BLaER1 treated with 17β-estradiol and CSF1 and Interleukin-3, amounts not matched to agents 10 nM and 100 nM (cell line): ENCODE measurements around the gene TSSK3.
"Not testable (repeated sequence)": the region's sequence is repeated elsewhere in the genome, so short reads cannot be mapped to it uniquely, and the experiment has no call there.

Experiments used
- H3K27ac ChIP-seq, 11 experiments: shearing (Covaris generic); formaldehyde crosslinking; 2 replicates each; pipeline ENCODE4 v1.8.1; 2022
- H3K27me3 ChIP-seq, 11 experiments: shearing (Covaris generic); formaldehyde crosslinking; 2 replicates each; pipeline ENCODE4 v1.8.1; 2022
- H3K36me3 ChIP-seq, 11 experiments: shearing (Covaris generic); formaldehyde crosslinking; 2 replicates each; pipeline ENCODE4 v1.8.1; 2022
- H3K4me1 ChIP-seq, 10 experiments: shearing (Covaris generic); formaldehyde crosslinking; 2 replicates each; pipeline ENCODE4 v1.8.1; 2022
- H3K4me2 ChIP-seq, 11 experiments: shearing (Covaris generic); formaldehyde crosslinking; 2 replicates each; pipeline ENCODE4 v1.8.1; 2022
- H3K4me3 ChIP-seq, 10 experiments: shearing (Covaris generic); formaldehyde crosslinking; 2 replicates each; pipeline ENCODE4 v1.8.1; 2022
- H3K9ac ChIP-seq, 11 experiments: shearing (Covaris generic); formaldehyde crosslinking; 2 replicates each; pipeline ENCODE4 v1.8.1; 2022
- H3K9me3 ChIP-seq, 11 experiments: shearing (Covaris generic); formaldehyde crosslinking; replicated peaks in 1 of 11; 2 replicates each; pipeline ENCODE4 v1.8.1; 2022
- H4K20me1 ChIP-seq, 11 experiments: shearing (Covaris generic); formaldehyde crosslinking; 2 replicates each; pipeline ENCODE4 v1.8.1; 2022
- Cebpa-rat ChIP-seq, 11 experiments: shearing (Covaris generic); IDR thresholded peaks; 2 replicates each; pipeline ENCODE4 v1.8.1; 2022

The TSSK3 gene

DNA sequence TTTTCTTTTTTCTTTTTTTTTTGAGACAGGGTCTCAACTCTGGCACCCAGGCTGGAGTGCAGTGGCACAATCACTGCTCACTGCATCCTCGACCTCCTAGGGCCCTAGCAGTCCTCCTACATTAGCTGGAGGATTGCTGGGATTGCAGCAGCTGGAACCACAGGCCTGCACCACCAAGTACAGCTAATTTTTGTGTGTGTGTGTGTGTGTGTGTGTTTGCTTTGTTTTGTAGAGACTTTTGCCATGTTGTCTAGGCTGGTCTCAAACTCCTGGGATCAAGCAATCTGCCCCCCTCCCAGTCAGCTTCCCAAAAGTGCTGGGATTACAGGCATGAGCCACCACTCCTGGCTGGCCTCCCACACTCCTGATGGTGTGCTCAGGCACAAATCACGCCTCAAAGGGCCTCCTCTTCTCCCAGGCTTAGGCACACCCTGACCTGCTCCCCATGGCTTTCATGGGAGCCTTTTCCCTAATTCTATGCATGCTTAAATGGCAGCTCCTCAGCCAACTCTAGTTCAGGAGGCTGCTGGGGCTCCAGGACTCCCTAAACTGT lies 9.4 kb upstream of the TSSK3 start:
- Histone ChIP-seq H3K4me3 (peak overlapping the region in 4 of 10 experiments; percentile 37 to 76 (median 67); a peak in 8 of 20 replicates), H3K27ac (peak overlapping the region in 2 of 11 experiments; percentile 19 to 26; a peak in 3 of 22 replicates), H3K36me3 (no peaks in the 10 kb centered on the region; a peak in 1 of 22 replicates), H3K9me3 (peaks cover 0 to 8% (median 3%) of the 10 kb centered on the region in 11 experiments; a peak in 8 of 22 replicates), H3K27me3 (no peaks in the 10 kb centered on the region), H3K4me2 (peak overlapping the region; percentile 91 to 100 (median 99)), H4K20me1 (peaks cover 0 to 8% (median 0%) of the 10 kb centered on the region in 11 experiments; a peak in 1 of 22 replicates), H3K4me1 (peaks cover 57 to 67% (median 61%) of the 10 kb centered on the region in 10 experiments), H3K9ac (peak overlapping the region in 10 of 11 experiments; percentile 83 to 97 (median 92); a peak in 17 of 22 replicates)
- TF ChIP-seq Cebpa-rat (IDR thresholded peaks at IDR 0.05): no peak

DNA sequence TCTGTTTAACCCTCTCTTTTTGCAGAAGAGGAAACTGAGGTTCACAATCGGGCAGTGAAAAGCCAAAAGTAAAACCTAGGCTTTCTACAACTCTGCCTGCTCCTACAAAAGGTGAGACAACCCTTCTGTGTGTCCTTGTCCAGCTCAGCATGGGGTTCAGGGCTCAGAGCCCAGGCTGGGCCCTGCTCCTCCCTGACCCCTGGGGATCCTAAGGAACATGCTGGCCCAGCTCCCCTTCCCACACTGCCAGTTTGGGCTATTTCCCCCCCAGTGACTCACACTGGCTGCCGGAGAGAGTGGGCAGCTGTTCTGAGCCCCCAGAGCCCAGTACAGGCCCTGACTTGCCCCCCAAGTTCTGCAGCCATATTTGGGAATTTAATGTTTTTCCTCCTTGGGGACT lies 8.9 kb upstream of the TSSK3 start:
- H3K36me3 ChIP-seq: no peaks in the 10 kb centered on the region; a peak in 1 of 22 replicates
- peaks cover 0 to 8% (median 3%) of the 10 kb centered on the region in 11 experiments; a peak in 8 of 22 replicates for H3K9me3 ChIP-seq
- peak overlapping the region in 10 of 11 experiments; percentile 3 to 97 (median 92); a peak in 15 of 22 replicates for H3K9ac ChIP-seq
- peaks cover 52 to 61% (median 56%) of the 10 kb centered on the region in 10 experiments for H3K4me1 ChIP-seq
- no peaks in the 10 kb centered on the region for H3K27me3 ChIP-seq
- H4K20me1 ChIP-seq: peaks cover 0 to 13% (median 0%) of the 10 kb centered on the region in 11 experiments; a peak in 1 of 22 replicates
- peak overlapping the region in 3 of 11 experiments; percentile 19 to 30 (median 26); a peak in 4 of 22 replicates for H3K27ac ChIP-seq
- peak overlapping the region in 2 of 10 experiments; percentile 17 to 37; a peak in 2 of 20 replicates for H3K4me3 ChIP-seq
- no peak for TF ChIP-seq Cebpa-rat (IDR thresholded peaks at IDR 0.05)
- peak overlapping the region; percentile 91 to 100 (median 99) for H3K4me2 ChIP-seq

DNA sequence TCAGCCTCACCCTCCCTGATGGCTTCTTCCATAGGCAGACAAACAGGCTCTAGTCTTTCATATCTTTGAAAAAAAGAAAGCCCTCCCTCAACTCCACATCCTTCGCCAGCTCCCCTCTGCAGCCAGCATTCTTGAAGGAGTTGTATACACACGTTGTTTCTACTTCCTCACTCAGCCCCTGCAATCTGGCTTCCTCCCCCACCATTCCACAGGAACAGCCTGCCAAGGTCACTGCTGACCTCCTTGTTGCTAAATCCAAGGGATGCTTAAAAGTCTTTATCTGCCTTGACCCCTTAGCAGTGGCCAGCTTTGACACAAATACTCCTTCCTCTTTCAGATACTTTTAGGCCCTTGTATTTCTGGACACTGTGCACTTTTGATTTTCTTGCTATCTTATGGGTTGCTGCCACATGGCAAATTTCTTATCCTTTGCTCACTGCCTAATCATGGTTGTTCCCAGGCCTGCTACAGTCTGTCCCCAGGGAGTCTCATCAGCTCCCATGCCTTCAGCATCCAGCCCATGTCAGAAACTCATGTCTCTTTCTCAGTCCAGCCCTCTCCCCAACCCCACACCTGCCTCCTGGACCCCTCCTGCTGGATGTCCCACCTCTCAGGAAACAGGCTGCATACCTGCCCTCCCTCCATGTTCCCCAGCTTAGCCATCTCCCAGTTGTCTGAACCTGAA lies 8.3 kb upstream of the TSSK3 start:
- H3K4me2 ChIP-seq: peak overlapping the region; percentile 91 to 100 (median 99)
- peak overlapping the region in 3 of 11 experiments; percentile 19 to 30 (median 26); a peak in 3 of 22 replicates for H3K27ac ChIP-seq
- TF ChIP-seq Cebpa-rat (IDR thresholded peaks at IDR 0.05): no peak

DNA sequence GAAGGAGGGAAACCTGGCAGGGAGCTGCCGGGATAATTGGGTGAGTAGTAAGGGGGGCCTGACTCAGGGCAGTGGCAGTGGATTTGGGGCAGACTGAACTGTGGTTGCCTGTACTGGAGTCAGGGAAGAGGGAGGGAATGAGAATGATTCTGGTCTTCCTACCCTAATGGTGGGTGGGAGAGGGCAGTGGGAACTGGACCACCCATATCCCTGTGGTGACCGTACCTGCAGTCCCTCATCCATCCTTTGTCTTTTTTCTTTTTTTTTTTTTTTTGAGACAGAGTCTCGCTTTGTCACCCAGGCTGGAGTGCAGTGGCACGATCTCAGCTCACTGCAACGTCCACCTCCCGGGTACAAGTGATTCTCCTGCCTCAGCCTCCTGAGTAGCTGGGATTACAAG lies 6.6 kb upstream of the TSSK3 start:
- H3K4me2 ChIP-seq, H3K9ac ChIP-seq, H3K27ac ChIP-seq, H3K9me3 ChIP-seq, H3K4me3 ChIP-seq, H3K36me3 ChIP-seq, H4K20me1 ChIP-seq, H3K27me3 ChIP-seq: not testable (repeated sequence)
- H3K4me1 ChIP-seq: peaks cover 42 to 57% (median 50%) of the 10 kb centered on the region in 10 experiments

More for the DNA sequence above, 8.3 kb upstream of the TSSK3 start:
- Histone ChIP-seq H3K27me3 (no peaks in the 10 kb centered on the region), H3K4me3 (no peak overlapping the region), H3K9ac (peak overlapping the region in 6 of 11 experiments; percentile 2 to 97 (median 91); a peak in 6 of 22 replicates), H3K4me1 (peaks cover 46 to 58% (median 51%) of the 10 kb centered on the region in 10 experiments), H3K36me3 (no peaks in the 10 kb centered on the region; a peak in 1 of 22 replicates), H3K9me3 (peaks cover 0 to 8% (median 3%) of the 10 kb centered on the region in 11 experiments; a peak in 8 of 22 replicates), H4K20me1 (0 out of 22 replicates have a peak, but pooled peaks cover 0 to 8% (median 0%) of the 10 kb centered on the region in 11 experiments)

DNA sequence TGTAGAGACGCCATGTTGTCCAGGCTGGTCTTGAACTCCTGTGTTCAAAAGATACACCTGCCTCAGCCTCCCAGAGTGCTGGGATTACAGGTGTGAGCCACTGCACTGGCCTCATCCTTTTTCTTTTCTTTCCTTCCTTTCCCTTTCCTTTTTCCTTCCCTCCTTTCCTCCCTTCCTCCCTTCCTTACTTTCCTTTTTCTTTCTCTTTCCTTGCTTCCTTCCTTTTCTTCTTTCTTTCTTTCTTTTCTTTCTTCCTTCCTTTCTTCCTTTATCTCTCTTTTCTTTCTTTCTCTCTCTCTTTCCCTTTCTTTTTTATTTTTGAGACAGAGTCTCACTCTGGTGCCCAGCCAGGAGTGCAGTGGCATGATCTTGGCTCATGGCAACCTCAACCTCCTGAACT lies 5.9 kb upstream of the TSSK3 start:
- no peaks in the 10 kb centered on the region for H3K9me3 ChIP-seq
- H4K20me1 ChIP-seq: peaks cover 0 to 15% (median 0%) of the 10 kb centered on the region in 11 experiments; a peak in 6 of 22 replicates
- no peak overlapping the region for H3K9ac ChIP-seq
- H3K4me1 ChIP-seq: peaks cover 46 to 62% (median 55%) of the 10 kb centered on the region in 10 experiments
- H3K27me3 ChIP-seq: peaks cover 0 to 12% (median 8%) of the 10 kb centered on the region in 11 experiments; a peak in 20 of 22 replicates
- H3K27ac ChIP-seq: no peak overlapping the region
- no peak overlapping the region for H3K4me2 ChIP-seq
- no peaks in the 10 kb centered on the region; a peak in 1 of 22 replicates for H3K36me3 ChIP-seq
- H3K4me3 ChIP-seq: no peak overlapping the region
- TF ChIP-seq Cebpa-rat (IDR thresholded peaks at IDR 0.05): no peak

DNA sequence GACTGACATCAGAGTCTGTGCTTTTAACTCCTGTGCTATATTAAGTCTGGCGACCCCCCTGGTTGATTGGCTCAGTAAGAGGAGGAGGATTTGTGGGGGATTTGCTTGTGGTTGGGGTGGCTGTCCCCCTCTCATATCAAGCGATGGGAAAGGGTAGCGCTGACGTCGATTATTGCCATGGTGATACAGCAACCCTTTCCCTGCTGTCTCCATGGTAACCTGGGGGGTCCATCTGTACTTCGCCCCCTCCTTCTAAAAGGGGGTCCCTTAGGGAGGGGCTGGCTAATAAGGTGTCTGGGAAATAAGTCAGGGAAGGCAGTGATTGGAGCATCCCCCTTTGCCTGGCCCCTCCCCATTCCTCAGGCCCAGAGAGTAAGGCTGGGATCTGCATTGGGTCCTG lies 4.7 kb upstream of the TSSK3 start:
- Histone ChIP-seq H3K4me2 (no peak overlapping the region), H4K20me1 (peaks cover 6 to 26% (median 9%) of the 10 kb centered on the region in 11 experiments; a peak in 15 of 22 replicates)
- no peak for TF ChIP-seq Cebpa-rat (IDR thresholded peaks at IDR 0.05)

DNA sequence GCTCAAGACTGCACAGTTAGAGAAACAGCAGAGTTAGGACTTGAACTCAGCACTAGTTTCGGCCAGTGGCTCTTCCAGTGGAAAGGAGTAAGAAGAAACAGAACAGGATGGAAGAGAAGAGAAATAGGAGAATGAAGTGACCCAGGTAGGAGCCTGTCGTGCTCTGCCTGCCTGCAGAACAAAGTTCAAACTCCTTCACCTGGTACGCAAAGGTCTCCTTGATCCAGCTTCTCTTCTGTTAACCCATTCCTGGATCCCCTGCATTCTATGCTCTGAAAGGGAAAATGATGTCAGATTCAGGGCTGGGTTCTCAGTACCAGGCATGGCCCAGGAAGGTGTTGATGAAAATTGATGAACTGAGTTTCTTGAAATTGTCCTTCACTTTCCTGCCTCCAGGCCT lies 3.9 kb upstream of the TSSK3 start:
- H3K27me3 ChIP-seq: peaks cover 19 to 29% (median 26%) of the 10 kb centered on the region in 11 experiments
- TF ChIP-seq Cebpa-rat (IDR thresholded peaks at IDR 0.05): no peak
- H3K27ac ChIP-seq: no peak overlapping the region

More for the DNA sequence above, 4.7 kb upstream of the TSSK3 start:
- Histone ChIP-seq H3K27ac (no peak overlapping the region), H3K4me3 (no peak overlapping the region), H3K27me3 (peaks cover 11 to 23% (median 19%) of the 10 kb centered on the region in 11 experiments), H3K36me3 (no peaks in the 10 kb centered on the region; a peak in 2 of 22 replicates), H3K4me1 (peaks cover 50 to 62% (median 54%) of the 10 kb centered on the region in 10 experiments), H3K9ac (no peak overlapping the region), H3K9me3 (no peaks in the 10 kb centered on the region)

DNA sequence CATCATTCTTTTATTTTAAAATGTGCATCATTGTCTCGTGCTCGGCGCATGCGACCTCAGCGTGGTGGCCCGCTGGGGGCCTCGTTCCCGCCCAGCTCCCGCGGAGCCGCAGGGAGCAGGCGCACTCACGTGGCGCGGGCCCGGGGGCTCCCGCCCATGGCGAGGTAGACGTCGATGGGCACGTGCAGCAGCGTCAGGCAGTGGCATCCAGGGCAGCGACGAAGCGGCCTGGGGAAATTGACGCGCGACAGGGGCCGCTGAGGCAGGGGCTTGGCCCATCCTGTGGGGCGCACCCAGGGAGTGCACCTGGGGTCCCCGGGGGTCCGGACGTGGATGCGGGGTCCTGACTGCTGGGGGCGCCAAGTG lies 1.0 kb upstream of the TSSK3 start:
- Histone ChIP-seq H3K27ac (no peak overlapping the region), H3K27me3 (peaks cover 20 to 30% (median 26%) of the 10 kb centered on the region in 11 experiments), H3K9me3 (no peaks in the 10 kb centered on the region), H3K4me1 (peaks cover 36 to 55% (median 47%) of the 10 kb centered on the region in 10 experiments), H3K9ac (no peak overlapping the region), H3K4me3 (no peak overlapping the region), H4K20me1 (peaks cover 17 to 54% (median 35%) of the 10 kb centered on the region in 11 experiments; a peak in 19 of 22 replicates), H3K36me3 (peaks cover 21 to 36% (median 24%) of the 10 kb centered on the region in 11 experiments), H3K4me2 (peak overlapping the region in 10 of 11 experiments; percentile 34 to 91 (median 81); a peak in 17 of 22 replicates)
- TF ChIP-seq Cebpa-rat (IDR thresholded peaks at IDR 0.05): no peak

More for the DNA sequence above, 3.9 kb upstream of the TSSK3 start:
- Histone ChIP-seq H3K9ac (no peak overlapping the region), H3K4me1 (peaks cover 42 to 54% (median 46%) of the 10 kb centered on the region in 10 experiments), H3K4me3 (no peak overlapping the region), H3K36me3 (peaks cover 3 to 8% (median 5%) of the 10 kb centered on the region in 11 experiments; a peak in 21 of 22 replicates), H3K9me3 (no peaks in the 10 kb centered on the region), H4K20me1 (peaks cover 10 to 34% (median 16%) of the 10 kb centered on the region in 11 experiments; a peak in 16 of 22 replicates), H3K4me2 (no peak overlapping the region)
